GM18868 (cell line): ENCODE results near the gene TMEM165.
A peak's percentile ranks its signal among the peaks of the same experiment; 100 is the strongest.

Experiments
- ATAC-seq: cut with Tn5 transposase; IDR thresholded peaks from one replicate; pipeline ENCODE4 v1.9.1; 2021; ENCODE audit warnings: mild to moderate bottlenecking, moderate library complexity; ENCODE audit not compliant: unreplicated experiment

TMEM165 gene

DNA sequence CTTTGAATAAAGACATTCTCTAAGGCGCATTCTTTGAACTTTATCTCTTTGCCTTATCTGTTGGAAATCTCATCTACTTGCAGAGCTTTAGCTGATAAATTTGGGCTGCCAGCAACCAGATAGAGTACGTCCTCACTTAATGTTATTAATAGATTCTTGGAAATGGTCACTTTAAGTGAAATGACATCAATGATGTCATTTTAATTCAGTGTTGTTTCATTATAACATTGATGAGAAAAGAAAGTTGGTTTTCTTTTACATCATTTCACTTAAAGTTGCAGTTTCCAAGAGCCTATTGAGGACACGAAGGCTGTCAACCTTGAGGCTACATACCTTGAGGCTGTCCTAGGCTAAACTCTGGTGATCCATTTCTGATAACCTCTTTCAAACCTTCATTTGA lies 9.3 kb downstream of the TMEM165 start:
- no peak for ATAC-seq

DNA sequence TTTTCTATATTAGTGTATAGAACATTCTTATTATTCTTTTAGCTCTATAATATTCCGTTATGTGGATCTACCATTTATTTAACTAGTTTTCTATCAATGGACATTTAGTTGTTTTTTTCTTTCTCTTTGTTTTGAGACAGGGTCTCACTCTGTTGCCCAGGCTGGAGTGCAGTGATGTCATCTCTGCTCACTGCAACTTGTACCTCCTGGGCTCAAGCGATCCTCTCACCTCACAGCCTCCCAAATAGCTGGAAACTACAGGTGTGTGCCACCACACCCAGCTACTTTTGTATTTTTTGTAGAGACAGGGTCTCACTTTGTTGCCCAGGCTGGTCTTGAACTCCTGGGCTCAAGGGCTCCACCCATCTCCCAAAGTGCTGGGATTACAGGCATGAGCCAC lies 10.8 kb downstream of the TMEM165 start:
- no peak for ATAC-seq

DNA sequence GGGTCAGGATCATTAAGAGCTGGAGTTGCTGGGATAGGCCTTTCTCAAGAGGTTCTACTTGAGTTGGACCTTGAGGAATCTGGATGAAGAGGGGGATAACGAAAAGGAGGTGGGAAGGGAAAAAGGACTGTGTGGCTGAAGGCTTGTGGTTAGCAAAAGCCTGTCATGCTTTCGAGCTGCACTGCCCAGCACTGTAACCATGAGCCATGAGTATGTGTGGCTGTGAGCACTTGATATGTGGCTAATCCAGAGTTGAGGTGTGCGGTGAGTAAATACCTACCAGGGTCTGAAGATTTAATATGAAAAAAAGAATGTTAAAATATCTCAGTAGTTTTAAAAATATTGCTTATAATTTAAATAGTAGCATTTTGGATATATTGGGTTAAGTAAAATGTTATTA lies 11.4 kb downstream of the TMEM165 start:
- ATAC-seq: no peak

DNA sequence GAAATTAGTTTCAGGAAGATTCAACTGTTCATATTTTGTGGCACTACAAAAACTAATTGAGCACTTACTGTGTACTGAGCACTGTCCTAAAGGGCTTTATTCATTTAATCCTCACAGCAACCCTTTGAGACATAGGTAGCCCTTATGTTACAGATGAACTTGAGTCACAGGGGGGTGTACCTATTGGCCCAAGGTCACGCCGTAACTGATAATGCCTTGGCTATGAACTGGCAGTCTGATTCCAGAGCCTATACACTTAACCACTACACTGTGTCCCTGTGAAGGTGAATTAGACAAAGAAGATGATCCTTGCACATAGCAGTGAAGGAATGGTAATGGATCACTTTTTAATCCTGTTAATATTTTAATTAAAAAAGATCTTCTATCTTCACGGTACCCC lies 12.0 kb downstream of the TMEM165 start:
- ATAC-seq: no peak

DNA sequence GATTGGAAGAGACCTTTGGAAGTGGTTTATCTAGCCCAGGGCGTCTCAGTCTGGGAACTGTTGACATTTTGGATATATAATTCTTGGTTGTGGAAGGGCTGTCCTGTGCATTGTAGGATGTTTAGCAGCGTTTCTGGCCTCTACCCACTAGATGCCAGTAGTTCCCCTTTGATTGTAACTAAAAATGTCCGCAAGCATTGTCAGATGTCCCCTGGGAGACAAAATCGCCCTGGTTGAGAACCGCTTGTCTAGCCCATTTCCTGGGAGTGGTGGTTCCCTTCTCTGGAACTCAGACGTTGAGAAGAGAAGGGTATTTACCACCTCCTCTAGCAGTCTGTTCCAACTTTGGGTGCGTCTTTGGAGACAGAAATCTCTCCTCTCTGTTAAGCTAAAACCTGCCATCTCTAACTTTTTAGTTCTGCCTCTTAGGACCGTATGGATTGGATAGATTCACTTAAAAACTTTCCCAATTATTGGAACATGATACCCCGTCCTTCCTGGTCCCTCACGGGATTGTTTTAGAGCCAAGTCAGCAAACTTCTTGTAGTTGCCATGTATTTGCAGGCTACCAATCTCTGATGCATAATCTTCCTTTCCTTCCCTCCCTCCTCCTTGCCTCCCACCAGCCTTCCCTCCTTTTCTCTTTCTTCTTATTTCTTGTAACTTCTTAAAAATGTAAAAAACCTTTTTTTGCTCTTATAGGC lies 13.9 kb downstream of the TMEM165 start:
- peak; percentile 85 for ATAC-seq

DNA sequence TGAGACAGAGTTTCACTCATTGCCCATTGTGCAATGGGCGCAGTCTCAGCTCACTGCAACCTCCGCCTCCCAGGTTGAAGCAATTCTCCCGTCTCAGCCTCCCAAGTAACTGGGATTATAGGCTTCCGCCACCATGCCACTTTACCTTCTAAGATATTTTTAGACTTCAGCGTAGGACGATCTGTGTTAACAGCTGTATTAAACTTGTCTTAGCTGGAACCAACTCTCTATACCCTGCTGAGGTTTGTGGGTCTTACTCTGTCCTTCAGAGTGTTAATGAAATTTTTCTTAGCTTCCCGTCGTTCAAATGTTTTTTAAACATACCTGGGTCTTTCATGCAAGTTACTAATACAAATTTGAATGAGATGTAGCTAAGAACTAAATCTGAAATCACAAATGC lies 14.7 kb downstream of the TMEM165 start:
- no peak for ATAC-seq

DNA sequence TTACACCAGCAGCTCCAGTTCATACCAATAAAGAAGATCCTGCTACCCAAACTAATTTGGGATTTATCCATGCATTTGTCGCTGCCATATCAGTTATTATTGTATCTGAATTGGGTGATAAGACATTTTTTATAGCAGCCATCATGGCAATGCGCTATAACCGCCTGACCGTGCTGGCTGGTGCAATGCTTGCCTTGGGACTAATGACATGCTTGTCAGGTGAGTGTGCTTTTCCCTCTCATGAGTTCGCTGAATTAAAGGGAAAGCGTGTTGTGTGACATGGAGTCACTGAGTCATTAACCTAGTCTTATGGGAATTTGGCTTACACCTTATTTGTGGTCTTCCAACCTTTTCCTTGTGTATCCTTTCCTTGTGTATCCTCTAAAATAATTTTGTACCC lies 15.9 kb downstream of the TMEM165 start:
- ATAC-seq: no peak

DNA sequence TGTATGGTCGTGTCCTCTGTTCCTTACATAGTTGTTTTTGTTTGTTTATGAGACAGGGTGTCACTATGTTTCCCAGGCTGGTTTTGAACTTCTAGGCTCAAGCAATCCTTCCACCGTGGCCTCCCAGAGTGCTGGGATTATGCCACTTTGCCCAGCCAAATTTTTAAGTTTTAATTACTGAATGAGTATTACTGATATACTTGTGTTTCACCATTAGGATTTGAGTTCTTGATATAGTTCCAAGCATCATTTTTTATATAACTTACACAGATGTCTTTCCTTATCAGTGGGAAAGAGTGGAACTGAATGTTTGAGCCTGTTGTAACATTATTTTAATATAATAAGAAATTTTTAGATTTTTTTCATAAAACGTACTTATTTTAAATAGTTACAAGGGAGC lies 20.4 kb downstream of the TMEM165 start:
- no peak for ATAC-seq

DNA sequence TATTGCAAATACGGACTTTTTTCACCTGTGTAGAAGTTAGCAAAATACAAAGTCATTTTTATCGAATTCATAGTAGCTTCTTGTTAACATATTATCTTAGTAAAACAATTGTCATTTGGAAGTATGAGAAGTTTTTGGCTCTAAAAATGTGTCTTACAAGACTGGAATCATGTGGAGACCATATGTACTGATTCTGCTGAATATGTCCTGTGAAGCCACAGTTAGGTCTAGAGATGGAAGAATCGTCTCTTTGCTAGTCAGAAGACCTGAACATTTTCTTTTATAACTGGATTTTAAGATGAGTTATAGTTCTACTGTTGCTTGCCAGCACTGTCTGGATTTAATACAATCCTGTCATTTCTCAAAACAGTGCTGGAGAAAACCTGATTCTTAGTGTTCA lies 29.0 kb downstream of the TMEM165 start:
- no peak for ATAC-seq

DNA sequence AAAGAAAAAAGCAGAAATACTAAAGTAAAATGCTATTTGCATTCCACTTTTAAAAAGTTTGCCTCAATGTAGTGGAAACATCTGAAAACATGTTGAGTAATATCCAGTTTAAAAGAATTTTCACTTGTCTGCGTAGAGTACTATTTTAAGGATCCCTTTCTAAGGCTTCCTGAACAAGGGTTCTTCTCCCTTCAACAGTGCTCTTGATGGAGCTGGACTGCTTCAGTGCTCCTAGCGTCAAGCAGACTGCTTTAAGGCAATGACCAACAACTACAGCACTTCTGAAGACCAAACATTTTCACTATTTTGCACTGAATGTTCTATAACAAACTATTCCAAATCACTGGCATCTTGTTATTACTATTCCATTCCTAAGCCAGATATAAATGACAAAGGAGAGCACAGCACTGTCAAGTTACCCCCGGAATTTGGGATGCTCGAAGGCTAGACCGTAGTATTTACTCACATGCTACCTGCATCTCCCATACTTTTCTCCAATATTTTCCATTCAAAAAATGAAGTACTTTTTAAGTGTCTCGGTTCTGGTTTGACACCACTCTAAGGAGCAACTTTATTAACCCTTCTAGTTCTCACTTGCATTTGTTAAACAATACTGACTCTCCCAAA lies 36.1 kb downstream of the TMEM165 start:
- no peak for ATAC-seq

DNA sequence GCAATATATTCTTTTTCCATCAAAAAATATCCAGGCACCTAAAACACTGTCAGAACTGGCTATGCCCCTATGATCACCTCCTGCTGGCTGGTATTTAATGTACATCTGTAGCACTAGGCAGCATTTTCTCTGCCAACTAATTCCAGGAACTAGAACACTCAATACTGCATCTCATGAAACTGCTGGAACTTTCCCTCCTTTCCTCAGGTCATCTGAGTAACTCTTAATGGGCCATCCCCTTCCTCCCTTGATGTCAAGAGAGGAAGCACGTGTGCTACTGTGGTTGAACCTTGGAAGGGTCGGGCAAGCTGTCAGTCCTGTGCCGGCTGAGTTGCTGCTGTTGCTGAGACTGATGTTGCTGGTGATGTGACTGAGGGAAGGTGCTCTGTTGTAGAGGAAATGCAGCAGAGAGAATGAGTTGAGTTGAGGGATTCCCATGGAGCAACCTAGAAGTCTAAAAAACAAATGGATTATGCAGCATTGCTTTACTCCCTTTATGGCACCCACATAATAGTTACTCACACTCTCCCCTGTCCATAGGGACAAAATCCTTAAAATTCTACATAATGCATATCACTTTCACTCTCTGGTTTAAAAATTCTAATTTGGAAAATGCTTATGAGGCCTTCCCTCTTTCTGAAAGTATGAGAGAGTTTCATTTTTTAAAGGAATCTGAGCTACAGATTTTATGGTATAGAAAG lies 39.5 kb downstream of the TMEM165 start:
- ATAC-seq: peak; percentile 89

DNA sequence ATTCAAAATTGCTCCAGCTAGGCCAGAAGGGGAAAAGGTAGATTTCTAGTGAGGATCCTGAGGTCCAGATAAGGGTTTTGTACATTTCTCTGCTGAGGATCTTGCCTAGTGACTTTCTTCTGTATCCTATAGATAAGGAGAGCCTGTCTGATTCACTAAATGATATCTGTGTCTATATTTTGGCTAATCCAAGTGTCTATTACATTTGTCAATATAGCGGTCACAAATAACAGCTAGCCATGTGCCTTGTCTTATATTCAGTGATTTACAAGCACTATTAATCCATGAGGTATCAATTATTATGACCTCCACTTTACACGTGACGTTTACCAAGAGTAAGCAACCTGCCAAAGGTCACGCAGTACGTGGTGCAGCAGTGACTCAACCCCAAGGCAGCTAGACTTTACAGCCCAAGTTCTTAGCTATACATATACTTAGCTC lies 41.6 kb downstream of the TMEM165 start:
- no peak for ATAC-seq

DNA sequence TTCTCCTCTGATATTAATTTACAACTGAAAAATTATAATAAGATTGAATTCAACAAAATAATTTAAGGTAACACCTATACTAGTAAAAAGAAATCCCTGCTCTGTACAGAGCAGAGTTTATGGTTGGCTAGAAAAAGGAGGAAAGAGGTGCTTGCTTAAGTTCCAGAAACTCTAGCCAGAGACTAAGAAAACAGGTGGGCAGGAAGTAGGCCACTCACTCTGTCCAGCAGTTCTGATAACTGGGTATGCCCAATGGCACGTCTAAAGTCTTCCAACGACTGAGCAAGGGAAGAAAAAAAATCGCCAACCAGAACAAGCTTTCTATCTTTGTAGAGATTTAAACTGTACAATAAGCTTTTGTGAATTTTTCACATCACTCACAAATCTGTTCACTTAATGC lies 42.1 kb downstream of the TMEM165 start:
- ATAC-seq: no peak

DNA sequence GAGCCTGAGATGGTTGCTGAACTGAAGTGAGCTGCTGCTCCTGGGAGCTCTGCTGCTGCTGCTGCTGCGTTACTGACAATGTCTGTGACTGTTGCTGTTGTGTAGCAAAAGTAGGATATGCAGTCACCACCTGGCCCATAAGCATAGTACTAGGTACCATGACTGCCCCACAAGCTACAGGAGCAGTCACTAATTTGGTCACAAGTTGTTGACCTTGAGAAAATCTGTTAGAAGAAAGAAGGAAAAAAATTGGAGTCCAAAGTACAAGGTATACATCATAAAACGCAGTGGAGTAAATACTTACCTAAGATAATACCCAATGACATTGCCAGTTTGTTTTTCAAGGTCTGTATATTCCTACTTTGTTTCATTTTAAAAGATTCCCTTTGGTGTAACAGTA lies 42.6 kb downstream of the TMEM165 start:
- no peak for ATAC-seq

DNA sequence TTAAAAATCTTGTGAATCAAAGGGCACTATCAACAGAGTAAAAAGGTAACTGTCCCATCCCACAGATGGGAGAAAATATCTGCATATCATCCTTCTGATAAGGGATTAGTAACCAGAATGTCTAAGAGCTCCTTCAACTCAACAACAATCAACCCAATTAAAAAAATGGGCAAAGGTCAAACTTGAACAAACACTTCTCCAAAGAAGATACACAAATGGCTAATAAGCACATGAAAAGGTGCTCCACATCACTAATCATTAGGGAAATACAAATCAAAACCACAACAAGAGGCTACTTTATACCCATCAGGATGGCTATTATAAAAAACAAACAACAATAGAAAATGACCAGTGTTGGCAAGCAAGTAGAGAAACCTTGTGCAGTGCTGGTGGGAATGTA lies 43.3 kb downstream of the TMEM165 start:
- no peak for ATAC-seq

DNA sequence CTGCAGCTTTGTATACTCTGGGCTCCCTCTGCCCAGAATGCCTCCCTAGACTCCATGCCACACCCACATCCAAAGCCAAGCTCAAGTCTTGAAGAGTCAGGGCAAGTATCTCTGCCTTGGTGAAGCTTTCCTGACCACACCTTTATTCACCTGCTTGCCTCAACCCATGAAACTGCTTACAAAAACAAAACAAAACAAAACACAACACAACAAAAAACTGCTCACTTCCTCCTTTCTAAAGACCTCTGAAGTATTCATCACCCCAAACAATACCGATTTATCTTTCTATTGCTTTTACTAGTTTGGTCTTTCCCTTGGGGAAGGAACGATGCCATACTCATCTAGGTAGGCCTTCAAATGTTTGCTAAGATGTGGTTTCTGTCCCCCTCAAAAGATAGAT lies 45.0 kb downstream of the TMEM165 start:
- peak; percentile 50 for ATAC-seq

DNA sequence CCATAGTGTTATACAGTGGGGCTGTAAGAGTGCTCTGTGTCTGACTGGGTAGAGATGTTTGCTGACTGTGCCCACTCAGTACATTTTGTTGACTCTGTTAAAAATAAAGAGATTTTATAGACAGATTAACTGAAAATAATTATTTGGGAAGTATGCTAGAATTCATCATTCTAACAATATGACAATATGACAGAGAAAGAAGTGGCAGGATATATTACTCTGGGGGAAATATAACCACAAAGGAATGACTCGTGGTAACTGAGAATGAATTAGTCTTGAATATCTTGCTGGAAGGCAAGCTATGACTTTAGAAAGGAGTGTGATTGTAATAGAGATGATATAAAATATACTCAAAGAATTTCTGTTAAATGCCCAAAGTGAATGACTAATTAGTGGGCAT lies 46.8 kb downstream of the TMEM165 start:
- ATAC-seq: no peak

DNA sequence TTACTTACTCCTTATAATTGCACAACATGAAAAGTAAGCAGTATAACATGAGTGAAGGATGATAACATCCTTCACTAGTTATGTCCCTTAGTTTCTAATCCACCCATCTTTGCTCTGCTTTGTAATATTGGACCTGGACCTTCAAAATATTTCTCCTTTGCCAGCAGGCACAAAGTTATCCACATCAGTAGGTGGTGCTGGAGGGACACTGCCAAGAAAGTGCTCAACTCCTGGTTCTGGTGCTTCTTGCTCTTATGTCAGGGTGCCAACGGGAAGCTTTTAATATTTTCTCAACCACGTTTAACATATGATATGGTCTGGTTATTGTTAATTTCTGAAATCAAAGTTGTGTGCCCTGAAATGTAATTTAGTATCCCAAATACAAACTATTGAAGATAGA lies 49.1 kb downstream of the TMEM165 start:
- no peak for ATAC-seq

DNA sequence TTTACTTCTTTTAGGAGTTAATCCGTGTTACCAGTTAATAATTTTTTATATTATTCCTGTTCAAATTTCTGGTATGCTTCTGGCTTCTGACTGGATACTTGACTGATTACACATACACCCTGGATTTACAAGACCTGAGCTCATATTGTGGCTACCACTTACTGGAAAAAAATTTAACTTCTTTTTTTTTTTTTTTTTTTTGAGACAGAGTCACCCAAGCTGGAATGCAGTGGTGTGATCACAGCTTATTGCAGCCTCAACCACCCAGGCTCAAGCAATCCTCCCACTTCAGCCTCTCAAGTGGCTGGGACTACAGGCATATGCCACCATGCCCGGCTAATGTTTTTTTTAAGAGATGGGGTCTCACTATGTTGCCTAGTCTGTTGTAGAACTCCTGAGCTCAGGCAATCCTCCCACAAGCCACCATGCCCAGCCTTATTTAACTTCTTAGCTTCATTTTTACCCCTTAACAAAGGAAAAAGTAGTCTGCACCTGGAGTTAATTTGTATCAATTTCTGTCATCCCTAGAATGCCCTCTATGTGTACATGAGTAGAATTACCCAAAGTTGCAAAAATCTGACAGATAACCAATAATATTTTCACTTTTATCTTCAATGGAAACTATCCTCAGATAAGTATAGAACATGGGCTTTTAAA lies 50.3 kb downstream of the TMEM165 start:
- no peak for ATAC-seq

DNA sequence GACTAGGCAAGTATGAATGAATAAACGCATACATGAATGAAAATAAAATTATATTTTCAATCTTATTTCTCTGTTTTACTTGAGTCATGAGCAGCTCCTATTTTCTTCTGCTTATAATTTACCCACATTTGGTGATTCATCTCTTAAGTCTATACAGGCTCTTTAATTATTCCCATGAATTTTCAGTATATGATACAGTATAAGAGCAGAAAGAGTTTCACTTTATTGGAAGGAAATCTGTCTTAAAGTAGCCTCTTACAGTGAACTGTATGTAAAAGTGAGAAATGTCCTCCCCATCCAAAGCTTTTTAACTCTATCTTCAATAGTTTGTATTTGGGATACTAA lies 50.8 kb downstream of the TMEM165 start:
- no peak for ATAC-seq

DNA sequence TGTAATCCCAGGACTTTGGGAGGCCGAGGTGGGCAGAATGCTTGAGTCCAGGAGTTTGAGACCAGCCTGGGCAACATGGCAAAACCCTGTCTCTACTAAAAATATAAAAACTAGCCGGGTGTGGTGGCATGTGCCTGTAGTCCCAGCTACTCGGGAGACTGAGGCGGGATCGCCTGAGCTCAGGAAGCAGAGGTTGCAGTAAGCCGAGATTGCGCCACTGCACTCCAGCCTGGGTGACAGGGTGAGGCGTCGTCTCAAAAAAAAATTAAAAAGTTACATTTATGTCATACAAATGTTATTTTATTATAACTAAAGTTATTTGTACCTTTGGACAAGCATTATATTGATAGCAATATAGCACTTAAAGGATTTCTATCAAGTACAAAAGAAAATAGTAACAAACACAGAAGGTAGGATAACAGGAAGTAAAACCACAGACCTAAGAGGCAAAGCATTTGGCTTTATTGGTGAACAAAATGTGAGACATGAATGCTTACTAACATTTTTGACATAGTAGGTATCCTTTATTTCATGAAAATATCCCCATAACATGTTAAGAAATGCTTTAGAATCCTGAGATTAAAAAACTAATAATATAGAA lies 51.5 kb downstream of the TMEM165 start:
- ATAC-seq: no peak
